Gastroesophageal sphincter (tissue), 4 donors: Measurements from ENCODE around the gene SIN3A. TPM values are rescaled to one million over a fixed set of nuclear protein-coding genes. Genes with fewer than 3 reads are reported as not detected.

Experiments used
- ATAC-seq: fragments of 150-250 bp; one replicate; pipeline ENCODE4 v1.9.1; 2016; ENCODE audit warnings: mild to moderate bottlenecking, moderate library complexity
- H3K27ac ChIP-seq, 4 donors: fragments of 200-600 bp; sonication (generic) in 3 of 4; 1 replicate in 3 of 4; 2 replicates in 1 of 4; pipeline ENCODE4 v1.5.1; 2016 to 2019
- H3K27me3 ChIP-seq: fragments of 200-600 bp; sonication (generic); one replicate; pipeline ENCODE4 v1.5.1; 2019
- H3K36me3 ChIP-seq, 2 donors: fragments of 200-600 bp; sonication (generic); one replicate each; pipeline ENCODE4 v1.5.1; 2019; ENCODE audit warnings: control low read depth in 1 of 2
- H3K4me1 ChIP-seq, 3 donors: fragments of 200-600 bp; sonication (generic); 1 replicate in 2 of 3; 2 replicates in 1 of 3; pipeline ENCODE4 v1.5.1; 2016 to 2019; ENCODE audit warnings: control low read depth in 2 of 3
- H3K4me3 ChIP-seq, 2 donors: fragments of 200-600 bp; sonication (generic); one replicate each; pipeline ENCODE4 v1.5.1; 2019; ENCODE audit warnings: mild to moderate bottlenecking in 1 of 2, moderate library complexity in 1 of 2
- H3K9me3 ChIP-seq, 3 donors: fragments of 200-600 bp; sonication (generic); one replicate each; pipeline ENCODE4 v1.5.1; 2017 to 2019; ENCODE audit warnings: control low read depth in 2 of 3
- CTCF ChIP-seq, 4 experiments: fragments of 200-600 bp in 2 of 4; fragments of 450-650 bp in 2 of 4; sonication (generic) in 1 of 4; IDR thresholded peaks; one replicate each; pipeline ENCODE4 v1.5.1; 2017 to 2019; ENCODE audit warnings: antibody characterized with exemption in 4 of 4, mild to moderate bottlenecking in 2 of 4, moderate library complexity in 2 of 4
- EP300 ChIP-seq: sonication (generic); formaldehyde crosslinking; IDR thresholded peaks from one replicate; pipeline ENCODE4 v1.6.1; 2017; ENCODE audit warnings: antibody characterized with exemption, mild to moderate bottlenecking
- POLR2A ChIP-seq, 2 donors: fragments of 450-650 bp; IDR thresholded peaks; one replicate each; pipeline ENCODE4 v1.6.1; 2017; ENCODE audit warnings: antibody characterized with exemption in 2 of 2, mild to moderate bottlenecking in 2 of 2, moderate library complexity in 1 of 2
- POLR2AphosphoS5 ChIP-seq: sonication (generic); formaldehyde crosslinking; IDR thresholded peaks from one replicate; pipeline ENCODE4 v1.6.1; 2017; ENCODE audit warnings: antibody characterized with exemption
- WGBS, 2 donors: methylation state at CpG; one replicate each; pipeline ENCODE4 v1.1.5; 2018; ENCODE audit warnings: low coverage in 1 of 2; 5-methylcytosine and 5-hydroxymethylcytosine counted together
- total RNA-seq, 4 donors: library from RNA; depleted of rRNA; stranded (reverse); fragments of >200 nt; gene quantifications; one replicate each; pipeline ENCODE4 v1.1.0, GENCODE V29; 2016

Gene SIN3A
- total RNA-seq, 4 donors from 2014 or later: 31.7 to 54.8 (median 35.8) TPM

GRCh38 chr15:75380773-75381172, 70.7 kb downstream of the SIN3A start:
- peaks cover 0 to 100% of the 10 kb centered on the region in 2 donors for H3K36me3 ChIP-seq
- no peaks in the 10 kb centered on the region for H3K27me3 ChIP-seq
- WGBS, 2 donors: 77 to 85% methylated on average over 3 to 4 of the region's 4 CpGs
- no peaks in the 10 kb centered on the region for H3K9me3 ChIP-seq
- no peak for ATAC-seq
- no peaks in the 10 kb centered on the region for H3K4me1 ChIP-seq
- no peak overlapping the region for H3K27ac ChIP-seq
- H3K4me3 ChIP-seq: no peak overlapping the region
- TF ChIP-seq CTCF (IDR thresholded peaks at IDR 0.05) (no peak), POLR2AphosphoS5 (no peak), EP300 (no peak), POLR2A (IDR thresholded peaks at IDR 0.05) (no peak)

DNA sequence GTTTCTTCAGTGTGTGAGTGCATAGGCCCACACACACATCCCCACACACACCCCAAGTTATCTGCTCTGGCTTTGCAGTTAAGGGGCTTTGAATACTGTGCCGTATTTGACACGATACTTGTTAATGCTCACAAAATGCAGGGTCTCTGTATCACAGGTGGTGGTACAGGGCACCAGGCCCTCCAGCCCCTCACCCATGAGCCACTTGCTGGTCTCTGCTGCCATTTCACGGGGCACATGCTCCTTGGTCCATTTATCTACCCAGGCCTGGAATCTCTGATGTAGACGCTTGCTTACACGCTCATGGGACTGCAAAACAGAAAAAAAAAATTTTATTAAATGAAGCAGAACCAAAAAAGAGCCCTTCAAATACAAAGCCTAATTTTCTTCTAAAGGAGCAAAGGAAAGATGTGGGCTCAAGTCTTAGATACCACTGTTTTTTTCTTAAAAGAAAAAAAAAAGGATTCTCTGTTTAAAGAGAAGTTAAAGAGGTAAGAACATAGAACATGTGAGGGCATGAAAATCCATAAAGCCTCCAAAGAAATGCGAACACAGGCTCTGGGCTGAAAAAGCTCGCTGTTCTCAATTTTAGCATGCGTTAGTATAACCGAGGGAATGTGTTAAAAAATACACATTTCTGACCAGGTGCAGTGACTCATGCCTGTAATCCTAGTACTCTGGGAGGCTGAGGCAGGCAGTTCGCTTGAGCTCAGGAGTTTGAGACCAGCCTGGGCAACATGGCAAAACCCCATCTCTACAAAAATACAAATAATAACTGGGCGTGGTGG, 79.4 kb downstream of the SIN3A start:
- H3K36me3 ChIP-seq: peaks cover 0 to 75% of the 10 kb centered on the region in 2 donors
- 88 to 91% methylated on average over 7 to 10 of the region's 11 CpGs for WGBS, 2 donors
- ATAC-seq: no peak
- H3K4me3 ChIP-seq: no peak overlapping the region
- TF ChIP-seq POLR2A (IDR thresholded peaks at IDR 0.05) (no peak), POLR2AphosphoS5 (no peak), EP300 (no peak), CTCF (IDR thresholded peaks at IDR 0.05) (no peak)
- H3K27me3 ChIP-seq: no peaks in the 10 kb centered on the region
- no peaks in the 10 kb centered on the region for H3K9me3 ChIP-seq
- no peak overlapping the region for H3K27ac ChIP-seq
- H3K4me1 ChIP-seq: peaks cover 0 to 22% (median 12%) of the 10 kb centered on the region in 3 donors

- Histone ChIP-seq H3K4me1 (peaks cover 0 to 28% (median 12%) of the 10 kb centered on the region in 3 donors), H3K4me3 (no peak overlapping the region), H3K27me3 (no peaks in the 10 kb centered on the region), H3K27ac (no peak overlapping the region), H3K9me3 (no peaks in the 10 kb centered on the region), H3K36me3 (peaks cover 0 to 75% of the 10 kb centered on the region in 2 donors)
- no peak for TF ChIP-seq POLR2A (IDR thresholded peaks at IDR 0.05)
- no peak for TF ChIP-seq POLR2AphosphoS5
- 100% methylated on average over 1 of the region's 1 CpG; no CpG with 5 or more reads in 1 of the 2 donors for WGBS, 2 donors
- ATAC-seq: no peak
These were observed 80.0 kb downstream of the SIN3A start for GRCh38 chr15:75371486-75371885.

GRCh38 chr15:75369897-75370581, 81.5 kb downstream of the SIN3A start:
- WGBS, 2 donors: 91 to 97% methylated on average over 5 to 6 of the region's 7 CpGs
- Histone ChIP-seq H3K27ac (peak overlapping the region in 1 of 4 donors; percentile 100), H3K27me3 (no peaks in the 10 kb centered on the region)

More at GRCh38 chr15:75369897-75370581, 81.5 kb downstream of the SIN3A start:
- peaks cover 0 to 28% (median 12%) of the 10 kb centered on the region in 3 donors for H3K4me1 ChIP-seq
- no peak for TF ChIP-seq CTCF (IDR thresholded peaks at IDR 0.05)
- TF ChIP-seq EP300: no peak
- TF ChIP-seq POLR2AphosphoS5: no peak
- no peak for TF ChIP-seq POLR2A (IDR thresholded peaks at IDR 0.05)
- peaks cover 0 to 75% of the 10 kb centered on the region in 2 donors for H3K36me3 ChIP-seq
- ATAC-seq: no peak
- H3K9me3 ChIP-seq: no peaks in the 10 kb centered on the region
- H3K4me3 ChIP-seq: no peak overlapping the region
